ENCODE data around the gene DNAJC8. TPM values are rescaled to one million over a fixed set of nuclear protein-coding genes. Genes with fewer than 3 reads are reported as not detected.

The DNAJC8 gene
- total RNA-seq, 1 donor from 2014 or later: 120 TPM

DNA sequence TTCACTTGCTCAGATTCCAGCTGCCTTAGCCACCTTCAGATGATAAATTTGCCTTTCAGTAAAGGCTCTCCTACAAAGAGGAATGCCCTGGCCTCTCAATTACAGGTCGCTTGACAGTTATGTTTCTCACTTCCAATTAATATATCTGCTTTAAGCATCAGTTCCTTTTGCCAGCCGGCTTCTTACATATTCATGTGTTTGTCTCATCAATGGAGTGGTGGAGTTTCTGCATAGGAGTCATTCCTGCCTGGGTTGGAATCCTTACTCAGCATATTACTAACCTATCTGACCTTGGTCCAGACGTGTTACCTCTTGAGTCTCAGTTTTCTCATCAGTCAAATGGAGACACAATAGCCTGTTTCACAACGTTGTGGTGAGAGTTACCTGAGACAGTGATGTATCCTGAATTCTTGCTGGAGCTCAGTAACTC, 17.1 kb upstream of the DNAJC8 start:
- H3K4me3 ChIP-seq (ENCODE audit: low read depth, low read length): no peak overlapping the region
- TF ChIP-seq, protein P1, sequence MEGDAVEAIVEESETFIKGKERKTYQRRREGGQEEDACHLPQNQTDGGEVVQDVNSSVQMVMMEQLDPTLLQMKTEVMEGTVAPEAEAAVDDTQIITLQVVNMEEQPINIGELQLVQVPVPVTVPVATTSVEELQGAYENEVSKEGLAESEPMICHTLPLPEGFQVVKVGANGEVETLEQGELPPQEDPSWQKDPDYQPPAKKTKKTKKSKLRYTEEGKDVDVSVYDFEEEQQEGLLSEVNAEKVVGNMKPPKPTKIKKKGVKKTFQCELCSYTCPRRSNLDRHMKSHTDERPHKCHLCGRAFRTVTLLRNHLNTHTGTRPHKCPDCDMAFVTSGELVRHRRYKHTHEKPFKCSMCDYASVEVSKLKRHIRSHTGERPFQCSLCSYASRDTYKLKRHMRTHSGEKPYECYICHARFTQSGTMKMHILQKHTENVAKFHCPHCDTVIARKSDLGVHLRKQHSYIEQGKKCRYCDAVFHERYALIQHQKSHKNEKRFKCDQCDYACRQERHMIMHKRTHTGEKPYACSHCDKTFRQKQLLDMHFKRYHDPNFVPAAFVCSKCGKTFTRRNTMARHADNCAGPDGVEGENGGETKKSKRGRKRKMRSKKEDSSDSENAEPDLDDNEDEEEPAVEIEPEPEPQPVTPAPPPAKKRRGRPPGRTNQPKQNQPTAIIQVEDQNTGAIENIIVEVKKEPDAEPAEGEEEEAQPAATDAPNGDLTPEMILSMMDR (conservative IDR thresholded peaks at IDR 0.05; ENCODE audit: low read depth, low read length): no peak
- no peak for DNase-seq (ENCODE audit: low read depth)

DNA sequence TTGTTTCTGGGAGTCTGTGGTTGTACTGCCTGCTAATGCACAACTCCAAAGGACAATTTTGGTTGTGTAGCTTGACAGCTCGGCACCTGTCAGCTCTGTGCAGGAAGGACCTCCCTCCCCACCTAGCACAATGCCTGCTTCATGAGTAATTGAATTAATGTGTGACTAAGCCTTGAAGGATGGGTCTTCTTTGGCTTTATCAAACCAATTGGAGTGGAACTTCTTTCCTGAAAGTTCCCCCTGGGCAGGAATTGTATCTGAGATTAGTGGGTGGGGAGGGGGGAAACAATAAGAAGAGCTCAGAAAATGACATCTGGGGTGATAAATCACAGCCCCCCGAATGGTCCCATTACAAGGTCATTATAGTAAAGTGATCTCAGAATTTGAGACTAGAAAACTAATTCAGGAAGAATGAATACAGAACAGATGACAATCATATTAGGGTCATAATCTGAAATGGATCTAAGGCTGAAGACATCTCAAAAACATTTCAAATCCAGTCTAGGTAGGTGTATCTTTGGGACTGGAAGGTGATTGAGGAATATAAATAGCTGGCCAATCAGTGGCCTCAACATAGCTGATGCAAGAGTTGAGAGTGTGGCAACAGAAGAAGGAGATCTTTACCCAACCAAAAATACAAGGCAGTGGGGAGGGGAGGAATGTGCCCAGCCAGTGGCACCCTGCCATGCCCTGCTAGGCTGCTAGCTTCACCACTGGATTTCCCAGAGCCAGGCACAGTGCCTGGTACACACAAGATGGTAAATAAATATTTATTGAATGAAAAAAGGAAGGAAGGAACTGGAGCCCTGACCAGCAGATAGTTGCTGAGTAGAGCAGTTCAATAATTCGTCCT, 16.4 kb upstream of the DNAJC8 start:
- H3K4me3 ChIP-seq (ENCODE audit: low read depth, low read length): peak overlapping the region; percentile 21
- TF ChIP-seq, protein P1 (conservative IDR thresholded peaks at IDR 0.05; ENCODE audit: low read depth, low read length): no peak
- peak; percentile 83 for DNase-seq (ENCODE audit: low read depth)

DNA sequence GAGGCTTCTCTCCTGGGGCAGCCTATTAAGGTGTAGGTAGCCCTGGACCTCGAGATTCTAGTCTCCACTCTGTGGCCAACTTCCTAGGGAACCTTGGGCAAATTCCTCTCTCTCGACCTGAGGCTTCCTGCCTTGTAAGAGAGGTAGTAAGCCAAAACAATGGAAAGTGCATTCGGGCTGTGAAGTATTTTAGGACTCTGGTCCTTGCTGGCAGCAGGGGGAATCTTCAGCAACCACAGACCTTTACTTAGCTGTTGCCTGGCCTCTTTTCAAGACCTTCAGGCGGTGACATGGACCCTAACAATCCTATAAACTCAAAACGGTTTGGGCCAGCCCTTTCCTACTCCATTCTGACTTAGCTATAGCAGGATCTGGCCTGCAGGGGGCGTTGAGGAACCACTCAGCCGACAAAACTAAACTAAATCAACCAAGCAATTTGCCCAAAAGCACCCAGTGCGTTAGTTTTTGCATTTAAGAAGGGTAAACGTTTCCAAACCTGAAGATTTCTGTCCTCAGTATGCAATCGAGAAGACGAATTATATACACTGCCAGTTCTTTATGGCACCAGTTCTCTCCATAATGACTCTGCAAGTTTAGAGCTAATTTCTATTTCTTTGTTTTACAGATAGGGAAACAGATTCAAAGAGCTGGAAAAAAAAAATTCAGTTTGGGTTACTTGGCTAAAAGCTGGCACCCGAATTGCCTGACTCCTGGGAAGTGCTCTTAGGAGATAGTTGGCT, 15.6 kb upstream of the DNAJC8 start:
- peak; percentile 45 for DNase-seq (ENCODE audit: low read depth)
- TF ChIP-seq, protein P1 (conservative IDR thresholded peaks at IDR 0.05; ENCODE audit: low read depth, low read length): peak; percentile 96

DNA sequence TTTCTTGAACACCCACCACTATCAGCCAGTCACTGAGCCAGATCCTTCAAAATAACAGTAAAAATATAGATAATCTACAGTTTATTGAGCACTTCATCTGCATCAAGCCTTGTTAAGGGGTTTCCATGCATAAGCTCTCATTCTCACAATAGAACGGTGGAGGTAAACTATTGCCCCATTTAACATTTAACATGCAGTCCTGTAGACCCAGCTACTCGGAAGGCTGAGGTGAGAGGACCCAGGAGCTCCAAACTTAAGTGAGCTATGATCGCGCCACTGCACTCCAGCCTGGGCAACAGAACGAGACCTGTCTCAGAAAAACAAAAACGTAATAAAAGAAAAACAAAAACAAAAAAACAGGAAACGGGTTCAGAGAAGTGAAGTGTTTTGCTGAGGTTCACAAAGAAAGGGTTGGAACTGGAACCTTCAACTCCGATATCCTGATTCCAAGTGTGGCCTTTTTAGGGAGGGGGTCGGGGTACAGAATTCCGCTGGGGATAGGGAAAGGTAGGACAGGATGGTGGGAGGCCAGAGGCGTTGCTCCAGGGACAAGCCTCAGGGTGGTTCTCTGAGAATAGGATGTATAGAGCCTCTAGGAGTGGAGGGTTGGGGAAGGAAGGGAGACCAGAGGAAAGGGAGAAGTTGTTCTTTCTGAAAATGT, 14.9 kb upstream of the DNAJC8 start:
- peak overlapping the region; percentile 28 for H3K4me3 ChIP-seq (ENCODE audit: low read depth, low read length)
- TF ChIP-seq, protein P1 (conservative IDR thresholded peaks at IDR 0.05; ENCODE audit: low read depth, low read length): no peak
- no peak for DNase-seq (ENCODE audit: low read depth)

More for the DNA sequence above, 15.6 kb upstream of the DNAJC8 start:
- H3K4me3 ChIP-seq (ENCODE audit: low read depth, low read length): peak overlapping the region; percentile 21

DNA sequence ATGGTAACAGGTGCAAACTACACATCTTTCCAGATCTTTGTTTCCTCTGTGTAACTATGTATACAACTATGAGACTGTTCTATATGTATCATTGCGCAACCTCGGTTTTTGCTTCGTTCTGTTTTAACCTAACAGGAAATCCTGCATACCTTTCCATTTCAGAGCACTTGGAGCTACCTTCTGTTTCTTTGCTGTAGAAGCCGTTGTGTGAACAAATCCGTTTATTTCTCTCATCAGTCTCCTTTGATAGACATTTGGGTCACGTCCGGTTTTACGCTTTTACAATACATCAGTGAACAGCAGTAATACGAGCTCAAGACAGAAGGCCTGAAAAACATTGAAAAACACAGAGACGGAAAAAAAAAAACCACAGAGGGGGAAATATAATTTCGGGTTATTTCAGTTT, 13.6 kb upstream of the DNAJC8 start:
- TF ChIP-seq, protein P1 (conservative IDR thresholded peaks at IDR 0.05; ENCODE audit: low read depth, low read length): no peak
- DNase-seq (ENCODE audit: low read depth): no peak
- H3K4me3 ChIP-seq (ENCODE audit: low read depth, low read length): no peak overlapping the region

DNA sequence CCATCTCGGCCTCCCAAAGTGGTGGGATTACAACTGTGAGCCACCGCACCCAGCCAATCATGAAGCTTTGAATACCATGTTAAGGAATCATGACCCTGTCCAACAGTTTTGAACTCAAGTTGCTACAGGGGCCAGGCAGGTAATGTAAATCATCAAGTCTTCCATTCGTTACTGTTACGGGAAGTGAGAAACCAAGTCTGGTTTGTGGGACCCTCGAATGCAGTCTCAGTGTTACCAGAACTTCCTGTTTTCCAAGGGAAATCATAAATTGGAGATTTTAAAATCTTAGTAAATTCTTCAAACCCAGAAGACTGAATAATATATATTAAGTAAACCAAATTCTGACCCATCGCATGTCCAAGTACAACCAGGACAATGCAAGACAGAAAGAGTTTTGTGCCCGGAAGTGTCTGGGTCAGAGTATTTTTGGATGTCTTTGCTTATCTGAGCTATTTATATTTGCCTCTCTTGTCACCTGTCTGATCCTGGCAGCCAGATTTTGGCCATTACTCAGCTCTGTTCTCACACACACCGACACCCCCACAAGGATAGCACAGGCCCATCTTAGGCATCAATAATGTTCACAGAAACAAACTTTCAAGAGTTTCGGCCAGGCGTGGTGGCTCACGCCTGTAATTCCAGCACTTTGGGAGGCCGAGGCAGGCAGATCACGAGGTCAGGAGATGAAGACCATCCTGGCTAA, 11.9 kb upstream of the DNAJC8 start:
- H3K4me3 ChIP-seq (ENCODE audit: low read depth, low read length): no peak overlapping the region
- TF ChIP-seq, protein P1 (conservative IDR thresholded peaks at IDR 0.05; ENCODE audit: low read depth, low read length): no peak
- DNase-seq (ENCODE audit: low read depth): no peak

Data from epithelial cell of proximal tubule (primary cell).